Measurements from ENCODE around the gene ANKRD30B.
"Not testable (repeated sequence)": the region's sequence is repeated elsewhere in the genome, so short reads cannot be mapped to it uniquely, and the experiment has no call there.

Gene ANKRD30B

GRCh38 chr18:14855634-14856033 lies 107.7 kb downstream of the ANKRD30B start:
- not testable (repeated sequence) for H3K36me3 ChIP-seq (ENCODE audit: control insufficient read depth in 1 of 2, insufficient read depth in 2 of 2, low read length in 2 of 2); H3K27ac ChIP-seq (ENCODE audit: low read depth, low read length); H3K4me3 ChIP-seq (ENCODE audit: low read depth in 1 of 2, low read length in 2 of 2); H3K27me3 ChIP-seq (ENCODE audit: control insufficient read depth in 1 of 2, insufficient read depth in 2 of 2, low read length in 2 of 2); H3K9me3 ChIP-seq (ENCODE audit: control insufficient read depth in 1 of 2, low read length in 2 of 2); H3K4me1 ChIP-seq (ENCODE audit: control insufficient read depth in 1 of 2, insufficient read depth in 2 of 2, low read length in 2 of 2); H3K9ac ChIP-seq (ENCODE audit: low read depth in 1 of 2, low read length in 2 of 2)

- not testable (repeated sequence) for H3K9ac ChIP-seq (ENCODE audit: low read depth in 1 of 2, low read length in 2 of 2); H3K4me1 ChIP-seq (ENCODE audit: control insufficient read depth in 1 of 2, insufficient read depth in 2 of 2, low read length in 2 of 2); H3K4me3 ChIP-seq (ENCODE audit: low read depth in 1 of 2, low read length in 2 of 2); H3K27ac ChIP-seq (ENCODE audit: low read depth, low read length); H3K27me3 ChIP-seq (ENCODE audit: control insufficient read depth in 1 of 2, insufficient read depth in 2 of 2, low read length in 2 of 2); H3K9me3 ChIP-seq (ENCODE audit: control insufficient read depth in 1 of 2, low read length in 2 of 2); H3K36me3 ChIP-seq (ENCODE audit: control insufficient read depth in 1 of 2, insufficient read depth in 2 of 2, low read length in 2 of 2)
Measured at GRCh38 chr18:14856256-14856655, 108.3 kb downstream of the ANKRD30B start.

DNA sequence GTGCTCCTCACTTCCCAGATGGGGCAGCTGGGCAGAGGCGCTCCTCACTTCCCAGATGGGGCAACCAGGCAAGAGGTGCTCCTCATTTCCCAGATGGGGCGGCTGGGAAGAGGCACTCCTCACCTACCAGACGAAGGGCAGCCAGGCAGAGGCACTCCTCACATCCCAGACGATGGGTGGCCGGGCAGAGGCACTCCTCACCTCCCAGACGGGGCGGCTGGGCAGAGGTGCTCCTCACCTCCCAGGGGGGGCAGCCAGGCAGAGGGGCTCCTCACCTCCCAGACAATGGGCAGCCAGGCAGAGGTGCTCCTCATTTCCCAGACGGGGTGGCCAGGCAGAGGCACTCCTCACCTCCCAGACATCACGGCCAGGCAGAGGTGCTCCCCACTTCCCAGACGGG lies 110.5 kb downstream of the ANKRD30B start:
- H3K4me3 ChIP-seq (ENCODE audit: low read depth in 1 of 2, low read length in 2 of 2); H3K9ac ChIP-seq (ENCODE audit: low read depth in 1 of 2, low read length in 2 of 2); H3K9me3 ChIP-seq (ENCODE audit: control insufficient read depth in 1 of 2, low read length in 2 of 2); H3K4me1 ChIP-seq (ENCODE audit: control insufficient read depth in 1 of 2, insufficient read depth in 2 of 2, low read length in 2 of 2); H3K36me3 ChIP-seq (ENCODE audit: control insufficient read depth in 1 of 2, insufficient read depth in 2 of 2, low read length in 2 of 2); H3K27me3 ChIP-seq (ENCODE audit: control insufficient read depth in 1 of 2, insufficient read depth in 2 of 2, low read length in 2 of 2); H3K27ac ChIP-seq (ENCODE audit: low read depth, low read length): not testable (repeated sequence)

- H3K36me3 ChIP-seq (ENCODE audit: control insufficient read depth in 1 of 2, insufficient read depth in 2 of 2, low read length in 2 of 2); H3K9ac ChIP-seq (ENCODE audit: low read depth in 1 of 2, low read length in 2 of 2); H3K27ac ChIP-seq (ENCODE audit: low read depth, low read length); H3K27me3 ChIP-seq (ENCODE audit: control insufficient read depth in 1 of 2, insufficient read depth in 2 of 2, low read length in 2 of 2); H3K4me3 ChIP-seq (ENCODE audit: low read depth in 1 of 2, low read length in 2 of 2); H3K4me1 ChIP-seq (ENCODE audit: control insufficient read depth in 1 of 2, insufficient read depth in 2 of 2, low read length in 2 of 2); H3K9me3 ChIP-seq (ENCODE audit: control insufficient read depth in 1 of 2, low read length in 2 of 2): not testable (repeated sequence)
Measured at GRCh38 chr18:14859995-14860394, 112.0 kb downstream of the ANKRD30B start.

DNA sequence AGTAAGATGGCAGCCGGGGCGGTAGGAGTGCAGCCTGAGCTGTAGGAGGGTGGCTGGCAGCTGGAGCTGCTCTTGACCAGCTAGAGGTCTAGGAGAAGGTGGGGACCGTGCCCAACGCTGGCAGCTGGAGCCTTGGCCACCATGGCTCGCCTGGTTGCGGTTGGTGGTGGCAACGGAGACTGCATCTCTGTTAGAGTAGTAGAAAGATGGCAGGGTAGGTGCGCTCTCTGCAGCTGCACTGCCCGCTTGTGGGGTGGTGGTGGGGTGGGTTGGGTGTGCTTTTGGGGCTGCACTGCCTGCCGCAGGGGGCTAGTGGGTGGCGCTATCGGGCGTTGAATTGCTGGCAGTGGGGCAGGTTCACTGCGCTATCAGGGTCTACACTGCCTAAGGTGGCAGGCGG lies 118.5 kb downstream of the ANKRD30B start:
- H3K4me3 ChIP-seq (ENCODE audit: low read depth in 1 of 2, low read length in 2 of 2); H3K27me3 ChIP-seq (ENCODE audit: control insufficient read depth in 1 of 2, insufficient read depth in 2 of 2, low read length in 2 of 2); H3K9me3 ChIP-seq (ENCODE audit: control insufficient read depth in 1 of 2, low read length in 2 of 2); H3K36me3 ChIP-seq (ENCODE audit: control insufficient read depth in 1 of 2, insufficient read depth in 2 of 2, low read length in 2 of 2); H3K4me1 ChIP-seq (ENCODE audit: control insufficient read depth in 1 of 2, insufficient read depth in 2 of 2, low read length in 2 of 2); H3K27ac ChIP-seq (ENCODE audit: low read depth, low read length); H3K9ac ChIP-seq (ENCODE audit: low read depth in 1 of 2, low read length in 2 of 2): not testable (repeated sequence)

GRCh38 chr18:14867988-14868387 lies 120.0 kb downstream of the ANKRD30B start:
- H3K27me3 ChIP-seq (ENCODE audit: control insufficient read depth in 1 of 2, insufficient read depth in 2 of 2, low read length in 2 of 2); H3K36me3 ChIP-seq (ENCODE audit: control insufficient read depth in 1 of 2, insufficient read depth in 2 of 2, low read length in 2 of 2); H3K9ac ChIP-seq (ENCODE audit: low read depth in 1 of 2, low read length in 2 of 2); H3K4me1 ChIP-seq (ENCODE audit: control insufficient read depth in 1 of 2, insufficient read depth in 2 of 2, low read length in 2 of 2); H3K9me3 ChIP-seq (ENCODE audit: control insufficient read depth in 1 of 2, low read length in 2 of 2); H3K27ac ChIP-seq (ENCODE audit: low read depth, low read length); H3K4me3 ChIP-seq (ENCODE audit: low read depth in 1 of 2, low read length in 2 of 2): not testable (repeated sequence)

GRCh38 chr18:14868825-14869224 lies 120.9 kb downstream of the ANKRD30B start:
- not testable (repeated sequence) for H3K27ac ChIP-seq (ENCODE audit: low read depth, low read length); H3K9ac ChIP-seq (ENCODE audit: low read depth in 1 of 2, low read length in 2 of 2); H3K36me3 ChIP-seq (ENCODE audit: control insufficient read depth in 1 of 2, insufficient read depth in 2 of 2, low read length in 2 of 2); H3K27me3 ChIP-seq (ENCODE audit: control insufficient read depth in 1 of 2, insufficient read depth in 2 of 2, low read length in 2 of 2); H3K4me3 ChIP-seq (ENCODE audit: low read depth in 1 of 2, low read length in 2 of 2); H3K4me1 ChIP-seq (ENCODE audit: control insufficient read depth in 1 of 2, insufficient read depth in 2 of 2, low read length in 2 of 2); H3K9me3 ChIP-seq (ENCODE audit: control insufficient read depth in 1 of 2, low read length in 2 of 2)

DNA sequence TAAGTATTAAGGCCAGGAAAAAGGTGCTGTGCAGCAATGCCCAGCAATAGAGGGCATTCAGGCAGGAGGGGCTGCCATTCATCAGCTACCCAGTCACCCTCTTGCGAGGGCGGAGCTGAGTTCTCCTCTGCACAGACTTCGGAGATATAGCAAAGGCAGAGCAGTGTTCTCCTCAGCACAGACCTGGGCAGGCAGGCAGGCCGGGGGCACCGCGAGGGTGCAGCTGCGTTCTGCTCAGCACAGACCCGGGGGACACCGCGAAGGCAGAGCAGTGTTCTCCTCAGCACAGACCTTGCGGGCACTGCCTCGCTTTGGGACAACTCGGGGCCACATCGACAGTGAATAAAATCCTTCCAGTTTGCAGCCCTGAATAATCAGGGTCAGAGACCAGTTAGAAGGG lies 130.9 kb downstream of the ANKRD30B start:
- not testable (repeated sequence) for H3K9ac ChIP-seq (ENCODE audit: low read depth in 1 of 2, low read length in 2 of 2); H3K4me3 ChIP-seq (ENCODE audit: low read depth in 1 of 2, low read length in 2 of 2); H3K4me1 ChIP-seq (ENCODE audit: control insufficient read depth in 1 of 2, insufficient read depth in 2 of 2, low read length in 2 of 2)

GRCh38 chr18:14900435-14900834 lies 152.5 kb downstream of the ANKRD30B start:
- Histone ChIP-seq H3K4me3 (ENCODE audit: low read depth in 1 of 2, low read length in 2 of 2) (no peak overlapping the region), H3K4me1 (ENCODE audit: control insufficient read depth in 1 of 2, insufficient read depth in 2 of 2, low read length in 2 of 2) (no peaks in the 10 kb centered on the region), H3K27ac (ENCODE audit: low read depth, low read length) (no peak overlapping the region), H3K36me3 (ENCODE audit: control insufficient read depth in 1 of 2, insufficient read depth in 2 of 2, low read length in 2 of 2) (no peaks in the 10 kb centered on the region), H3K27me3 (ENCODE audit: control insufficient read depth in 1 of 2, insufficient read depth in 2 of 2, low read length in 2 of 2) (no peaks in the 10 kb centered on the region), H3K9ac (ENCODE audit: low read depth in 1 of 2, low read length in 2 of 2) (no peak overlapping the region), H3K9me3 (ENCODE audit: control insufficient read depth in 1 of 2, low read length in 2 of 2) (no peaks in the 10 kb centered on the region)

More for the DNA sequence above, 130.9 kb downstream of the ANKRD30B start:
- not testable (repeated sequence) for H3K27ac ChIP-seq (ENCODE audit: low read depth, low read length); H3K9me3 ChIP-seq (ENCODE audit: control insufficient read depth in 1 of 2, low read length in 2 of 2); H3K27me3 ChIP-seq (ENCODE audit: control insufficient read depth in 1 of 2, insufficient read depth in 2 of 2, low read length in 2 of 2); H3K36me3 ChIP-seq (ENCODE audit: control insufficient read depth in 1 of 2, insufficient read depth in 2 of 2, low read length in 2 of 2)
